ENCODE data around the gene IL11RA.

Gene IL11RA

DNA sequence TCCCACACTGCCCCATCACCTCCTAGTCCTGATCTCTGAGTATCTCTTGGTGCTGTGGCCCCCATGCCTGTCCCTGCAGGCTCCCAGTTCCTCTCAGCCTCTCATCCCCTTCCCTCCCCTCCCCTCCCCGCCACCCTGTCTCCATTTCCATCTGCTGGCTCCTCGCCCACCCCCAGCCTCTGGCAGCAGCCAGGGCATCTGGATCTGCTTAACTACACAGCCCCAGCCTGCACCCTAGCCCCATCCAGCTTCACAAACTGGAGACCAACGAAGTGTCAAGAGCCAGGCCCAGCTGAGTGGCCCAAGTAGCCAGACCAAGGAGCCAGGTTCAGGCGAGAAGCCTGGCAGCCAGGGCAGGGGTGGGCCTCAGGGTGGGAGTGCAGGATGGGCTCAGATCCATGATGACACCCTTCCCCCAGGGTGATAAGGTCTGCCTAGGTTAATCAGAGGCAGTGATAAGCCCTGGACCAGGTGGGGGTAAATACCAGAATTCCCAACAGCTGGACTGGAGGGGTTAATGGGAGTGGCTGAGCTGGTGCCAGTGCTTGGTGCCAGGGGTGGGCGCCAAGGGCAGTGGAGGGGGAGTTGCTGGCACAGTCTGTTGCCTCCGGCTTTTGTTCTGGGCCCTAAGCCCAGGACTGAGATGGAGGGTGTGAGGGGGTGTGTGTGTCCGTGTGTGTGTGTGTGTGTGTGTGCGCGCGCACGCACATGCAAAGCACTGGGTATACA is 2.5 kb downstream of the IL11RA start:
- DNase-seq (ENCODE audit: low read depth) = peak; percentile 97

DNA sequence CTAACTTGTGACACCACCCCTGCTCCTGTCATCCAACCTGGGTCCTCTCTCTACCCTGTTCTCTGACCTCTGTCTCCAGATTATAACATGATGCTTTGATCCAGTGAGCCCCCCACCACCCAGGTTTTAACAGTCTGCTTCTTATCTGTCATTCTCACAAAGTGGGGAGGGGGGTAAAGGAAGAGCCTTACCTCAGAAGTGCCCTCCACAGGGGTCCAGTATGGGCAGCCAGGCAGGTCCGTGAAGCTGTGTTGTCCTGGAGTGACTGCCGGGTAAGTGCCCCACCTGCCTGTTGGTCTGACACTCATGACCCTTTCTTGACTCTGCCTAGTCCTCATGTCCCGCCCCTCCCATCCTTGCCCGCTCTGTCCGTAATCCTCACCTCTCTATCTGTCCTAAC is 3.4 kb downstream of the IL11RA start:
- no peak for DNase-seq (ENCODE audit: low read depth)

- DNase-seq (ENCODE audit: low read depth) = no peak
Measured at GRCh38 chr9:34656992-34657391, 5.0 kb downstream of the IL11RA start.

DNA sequence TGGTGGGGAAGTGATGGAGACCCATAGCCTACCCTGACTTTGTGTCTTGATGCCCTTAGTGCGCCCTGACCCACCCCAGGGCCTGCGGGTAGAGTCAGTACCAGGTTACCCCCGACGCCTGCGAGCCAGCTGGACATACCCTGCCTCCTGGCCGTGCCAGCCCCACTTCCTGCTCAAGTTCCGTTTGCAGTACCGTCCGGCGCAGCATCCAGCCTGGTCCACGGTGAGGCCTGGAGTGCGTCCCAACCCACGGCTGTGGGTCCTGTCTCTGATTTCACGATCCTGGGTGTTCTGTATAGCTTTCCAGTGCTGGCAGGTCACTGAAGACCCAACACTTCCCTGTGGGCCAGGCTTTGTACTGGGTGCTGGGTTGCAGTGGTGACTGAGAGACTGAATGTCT is 6.5 kb downstream of the IL11RA start:
- DNase-seq (ENCODE audit: low read depth) = no peak

- no peak for DNase-seq (ENCODE audit: low read depth)
Measured at GRCh38 chr9:34659592-34660253, 7.7 kb downstream of the IL11RA start.

- no peak for DNase-seq (ENCODE audit: low read depth)
Measured at GRCh38 chr9:34662526-34663302, 10.7 kb downstream of the IL11RA start, which contains the start of gene CCL27. Gene CCL27 (minus strand): TSS chr9:34662657. CDS start chr9:34662633, 24 bp downstream.

GRCh38 chr9:34663303-34663605 is 11.3 kb downstream of the IL11RA start:
- no peak for DNase-seq (ENCODE audit: low read depth)

- peak; percentile 81 for DNase-seq (ENCODE audit: low read depth)
Measured at GRCh38 chr9:34664281-34665066, 12.5 kb downstream of the IL11RA start.

- no peak for DNase-seq (ENCODE audit: low read depth)
Measured at GRCh38 chr9:34665067-34665380, 13.0 kb downstream of the IL11RA start.

DNA sequence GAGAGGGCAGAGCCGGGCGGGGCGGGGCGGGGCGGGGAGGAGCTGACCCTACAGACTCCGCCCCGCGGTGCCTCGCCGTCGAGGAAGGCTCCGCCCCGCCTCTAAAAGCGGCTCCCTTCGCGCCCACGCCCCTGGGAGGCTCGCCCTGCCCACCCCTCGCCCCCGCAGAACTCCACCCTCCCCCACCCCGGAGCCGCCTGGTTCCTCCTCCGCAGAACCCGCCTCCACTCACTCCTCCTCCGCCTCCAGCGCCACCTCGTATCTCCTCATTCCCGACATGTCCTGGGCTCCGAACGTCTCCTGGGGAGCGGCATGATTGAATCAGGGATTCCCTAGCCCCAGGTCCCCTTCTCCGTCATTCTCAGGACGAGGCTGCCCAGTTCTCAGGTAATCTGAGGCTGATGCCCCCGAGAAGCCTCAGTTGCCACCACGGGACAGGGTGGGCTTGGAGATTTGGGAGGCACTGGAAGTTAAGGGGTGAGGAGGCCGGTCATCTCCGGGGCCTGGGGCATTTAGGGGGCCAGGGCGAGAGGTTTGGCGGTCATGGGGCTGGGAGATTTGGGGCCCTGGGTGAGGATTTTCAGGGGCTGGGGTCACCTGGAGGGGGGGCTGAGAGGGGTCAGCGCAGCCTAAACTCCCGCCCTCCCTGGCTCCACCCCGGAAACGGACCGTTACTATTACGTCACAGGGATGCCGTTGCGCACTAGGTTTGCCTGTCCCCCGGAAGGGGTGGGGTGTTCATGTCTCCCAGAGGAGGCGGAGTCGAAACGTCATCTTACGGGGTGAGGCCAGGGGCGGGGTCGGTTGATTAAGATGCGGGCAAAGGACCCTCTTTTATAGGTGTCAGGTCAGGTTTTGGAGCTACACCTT is 13.6 kb downstream of the IL11RA start:
- peak; percentile 96 for DNase-seq (ENCODE audit: low read depth)

DNA sequence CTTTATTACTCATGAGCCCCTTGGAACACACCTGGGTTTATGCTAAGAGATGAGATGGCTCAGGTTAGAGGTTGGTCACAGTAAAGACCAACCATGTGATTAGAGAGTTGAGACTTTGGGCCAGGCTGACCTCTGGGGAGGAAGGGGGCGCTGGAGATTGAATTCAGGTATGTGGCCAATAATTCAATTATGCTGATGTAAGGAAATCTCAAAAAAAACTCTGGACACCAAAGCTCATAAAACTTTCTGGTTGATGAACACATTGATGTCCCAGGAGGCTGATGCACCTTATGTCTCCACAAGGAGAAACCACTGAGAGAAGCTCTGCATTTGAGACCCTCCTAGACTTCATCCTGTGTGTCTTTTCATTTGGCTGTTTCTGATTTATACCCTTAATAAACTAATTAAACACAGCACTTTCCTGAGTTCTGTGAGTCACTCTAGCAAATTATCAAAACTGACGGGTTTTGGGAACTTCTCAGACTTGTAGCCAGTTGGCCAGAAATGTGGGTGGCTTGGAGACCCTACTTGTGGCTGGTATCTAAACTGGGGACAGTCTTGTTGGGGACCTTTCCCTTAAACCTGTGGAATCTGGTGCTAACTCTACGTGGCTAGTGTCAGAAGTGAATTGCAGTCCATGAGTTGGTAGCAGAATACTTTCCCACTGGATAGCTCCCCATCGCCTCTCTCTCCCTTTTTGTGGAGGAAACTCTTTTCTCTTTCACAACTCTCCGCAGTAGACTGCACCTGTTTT is 18.0 kb downstream of the IL11RA start:
- no peak for DNase-seq (ENCODE audit: low read depth)

GRCh38 chr9:34671307-34671706 is 19.3 kb downstream of the IL11RA start:
- DNase-seq (ENCODE audit: low read depth) = no peak

DNA sequence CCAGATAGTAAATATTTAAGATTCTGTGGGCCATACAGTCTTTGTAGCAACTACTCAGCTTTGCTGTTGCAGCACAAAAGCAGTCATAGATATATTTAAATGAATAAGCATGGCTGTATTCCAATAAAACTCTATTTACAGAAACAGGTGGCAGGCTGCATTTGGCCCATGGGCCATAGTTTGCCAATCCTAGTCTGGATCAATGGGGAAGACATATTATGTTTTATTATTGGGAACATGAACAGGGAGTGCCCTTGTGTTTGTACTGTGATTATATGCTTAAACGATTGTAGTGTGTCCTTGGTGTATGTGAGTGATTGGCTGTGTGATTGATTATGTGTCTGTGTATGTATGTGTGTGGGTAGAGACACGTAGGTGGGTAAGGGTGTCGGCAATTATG is 22.5 kb downstream of the IL11RA start:
- DNase-seq (ENCODE audit: low read depth) = no peak

DNA sequence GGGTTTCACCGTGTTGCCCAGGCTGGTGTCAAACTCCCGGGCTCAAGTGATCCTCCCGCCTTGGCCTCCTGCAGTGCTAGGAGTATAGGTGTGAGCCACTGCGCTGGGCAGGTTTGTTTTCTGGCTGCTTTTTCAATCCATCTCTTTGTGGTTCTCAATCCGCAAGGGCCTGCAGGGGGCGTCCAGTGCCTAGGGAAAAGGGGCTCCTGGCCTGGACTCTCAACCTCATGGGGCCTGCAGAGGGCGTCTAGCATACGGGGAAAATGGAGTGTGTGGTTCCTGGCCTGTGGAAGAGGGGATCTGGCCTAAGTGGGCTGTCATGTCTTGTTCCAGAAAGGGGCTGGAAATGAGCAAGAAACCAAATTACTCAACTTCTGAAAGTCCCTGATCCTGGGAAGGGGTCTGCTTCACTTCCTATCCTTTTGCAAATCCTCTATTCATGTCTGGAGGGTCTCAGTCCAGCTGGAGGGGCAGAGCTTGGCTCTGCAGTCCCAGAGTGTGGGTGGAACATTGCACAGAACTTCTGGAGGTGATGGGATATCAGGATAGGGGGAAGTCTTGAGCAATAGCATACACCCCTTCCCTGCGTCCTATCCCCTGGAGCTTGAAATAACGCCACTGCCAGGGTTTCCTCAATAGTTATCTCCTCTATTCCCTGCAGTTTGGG is 23.2 kb downstream of the IL11RA start:
- DNase-seq (ENCODE audit: low read depth) = peak; percentile 80

GRCh38 chr9:34675869-34676268 is 23.9 kb downstream of the IL11RA start:
- DNase-seq (ENCODE audit: low read depth) = peak; percentile 40

- DNase-seq (ENCODE audit: low read depth) = no peak
Measured at GRCh38 chr9:34684145-34684544, 32.2 kb downstream of the IL11RA start.

GRCh38 chr9:34684816-34685215 is 32.8 kb downstream of the IL11RA start:
- DNase-seq (ENCODE audit: low read depth) = no peak

- peak; percentile 90 for DNase-seq (ENCODE audit: low read depth)
Measured at GRCh38 chr9:34685591-34685990, 33.6 kb downstream of the IL11RA start.

DNA sequence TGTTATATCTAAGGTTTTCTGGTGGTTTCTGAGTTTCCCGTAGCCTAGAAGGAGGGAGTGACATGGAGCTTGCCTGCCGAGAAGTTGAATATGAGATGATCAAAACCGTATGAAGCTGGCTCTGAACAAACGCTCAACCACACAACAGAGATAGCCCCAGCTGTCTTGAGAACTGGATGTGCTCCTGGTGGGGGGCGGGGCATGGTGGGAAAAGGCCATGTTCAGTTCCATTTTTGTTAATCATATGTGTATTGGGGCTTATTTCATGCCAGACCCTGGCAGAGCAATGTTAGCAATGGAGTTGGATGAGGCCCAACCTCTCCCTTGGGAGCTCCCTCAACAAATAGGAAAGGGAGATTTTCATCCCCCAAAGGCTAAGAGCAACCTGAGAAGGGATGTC is 34.2 kb downstream of the IL11RA start:
- DNase-seq (ENCODE audit: low read depth) = peak; percentile 96

- peak; percentile 46 for DNase-seq (ENCODE audit: low read depth)
Measured at GRCh38 chr9:34686732-34687131, 34.7 kb downstream of the IL11RA start.

Data from fibroblast of gingiva (primary cell).